GM12878 (cell line): ENCODE measurements around the gene AP3D1. TPM values are rescaled to one million over a fixed set of nuclear protein-coding genes. Genes with fewer than 3 reads are reported as not detected.

ENCODE experiments used
- CREB1 ChIP-seq: IDR thresholded peaks from 2 replicates; pipeline ENCODE4 v1.6.1; 2012; ENCODE audit warnings: low read depth, mild to moderate bottlenecking, inconsistent platforms
- CTCF ChIP-seq, 3 experiments: IDR thresholded peaks in 2 of 3; conservative IDR thresholded peaks in 1 of 3; 2 replicates each; pipeline ENCODE4 v1.5.1; 2011; ENCODE audit warnings: low read depth in 3 of 3, low read length in 3 of 3, mild to moderate bottlenecking in 3 of 3, control low read depth in 2 of 3, moderate library complexity in 2 of 3, inconsistent platforms in 1 of 3, mixed read lengths in 1 of 3; ENCODE audit not compliant: control insufficient read depth in 2 of 3, insufficient read depth in 1 of 3; ENCODE audit errors: extremely low read depth in 1 of 3
- EGR1 ChIP-seq, 2 experiments: IDR thresholded peaks; 1 replicate in 1 of 2; 2 replicates in 1 of 2; pipeline ENCODE4 v1.6.1; 2011 to 2012; ENCODE audit warnings: low read depth in 2 of 2, low read length in 2 of 2, borderline replicate concordance in 1 of 2, mild to moderate bottlenecking in 1 of 2, moderate library complexity in 1 of 2
- HDGF ChIP-seq: fragments of 450-650 bp; IDR thresholded peaks from 2 replicates; pipeline ENCODE4 v1.6.1; 2016; ENCODE audit warnings: antibody characterized with exemption
- LARP7 ChIP-seq: fragments of 450-650 bp; IDR thresholded peaks from 2 replicates; pipeline ENCODE4 v1.6.1; 2017; ENCODE audit warnings: mild to moderate bottlenecking
- MTA3 ChIP-seq: IDR thresholded peaks from 2 replicates; pipeline ENCODE4 v1.6.1; 2012; ENCODE audit warnings: low read length, inconsistent platforms, borderline replicate concordance
- MXI1 ChIP-seq: fragments of 150-350 bp; IDR thresholded peaks from 2 replicates; pipeline ENCODE4 v1.6.1; 2011; ENCODE audit warnings: low read depth, mild to moderate bottlenecking, inconsistent platforms, low read length, improper control_type of control experiment
- NFYB ChIP-seq: IDR thresholded peaks from 2 replicates; pipeline ENCODE4 v1.6.1; 2011; ENCODE audit warnings: low read depth, mild to moderate bottlenecking, low read length, improper control_type of control experiment, moderate library complexity; ENCODE audit not compliant: insufficient read depth
- NKRF ChIP-seq: fragments of 450-650 bp; conservative IDR thresholded peaks from 2 replicates; pipeline ENCODE4 v1.6.1; 2017; ENCODE audit warnings: mild to moderate bottlenecking, moderate library complexity
- RAD21 ChIP-seq: IDR thresholded peaks from 2 replicates; pipeline ENCODE4 v1.6.1; 2011; ENCODE audit warnings: mild to moderate bottlenecking, low read depth, low read length, moderate library complexity; ENCODE audit not compliant: insufficient read depth
- RB1 ChIP-seq: fragments of 450-650 bp; formaldehyde crosslinking; IDR thresholded peaks from 2 replicates; pipeline ENCODE4 v1.6.1; 2017; ENCODE audit warnings: mild to moderate bottlenecking, borderline replicate concordance
- RELB ChIP-seq: fragments of 450-650 bp; IDR thresholded peaks from 2 replicates; pipeline ENCODE4 v1.6.1; 2017; ENCODE audit warnings: low read depth, mild to moderate bottlenecking, moderate library complexity
- SIN3A ChIP-seq: IDR thresholded peaks from 2 replicates; pipeline ENCODE4 v1.6.1; 2012; ENCODE audit warnings: low read depth, low read length, improper control_type of control experiment
- SMC3 ChIP-seq: IDR thresholded peaks from 2 replicates; pipeline ENCODE4 v1.6.1; 2011; ENCODE audit warnings: low read length, improper control_type of control experiment, borderline replicate concordance
- TBL1XR1 ChIP-seq: IDR thresholded peaks from 2 replicates; pipeline ENCODE4 v1.6.1; 2012; ENCODE audit warnings: low read depth, low read length, improper control_type of control experiment
- polyA plus RNA-seq, 11 experiments: library from polyadenylated mRNA; depleted of rRNA in 4 of 11; unstranded in 6 of 11; stranded (reverse) in 5 of 11; fragments of >200 nt; fragmentation: Nextera tagmentation in 4 of 11; fragmentation: Illumina TruSeq in 1 of 11; extraction: Ambion mirVana in 4 of 11; extraction: Trizol in 1 of 11; gene quantifications; 1 replicate in 1 of 11; 2 replicates in 10 of 11; pipeline versions ENCODE4 v1.2.1 to v1.2.3, GENCODE V29; 2011 to 2016; ENCODE audit warnings: inconsistent platforms in 2 of 11, missing spikeins in 2 of 11, low read depth in 1 of 11
- total RNA-seq, 4 experiments: library from RNA; depleted of rRNA in 3 of 4; stranded (reverse); fragments of >200 nt in 3 of 4; fragmentation: Illumina TruSeq in 1 of 4; extraction: Trizol in 1 of 4; gene quantifications; 2 replicates each; pipeline versions ENCODE4 v1.2.1 to v1.2.3, GENCODE V29; 2013 to 2021

AP3D1 gene
- total and polyA plus RNA-seq, 10 of the 15 experiments (the other 5 are each of a cell fraction or from before 2014, with no cell fraction given) = 1.5 to 108 (median 59.1) TPM

- peak; percentile 41 to 73 (median 54) for TF ChIP-seq CTCF (IDR thresholded peaks at IDR 0.05 in 2 of 3, conservative IDR thresholded peaks at IDR 0.05 in 1 of 3; ENCODE audit: control insufficient read depth in 2 of 3, extremely low read depth in 1 of 3, insufficient read depth in 1 of 3, low read depth in 3 of 3, low read length in 3 of 3)
- 0 out of 2 replicates have a peak, but pooled peaks have one; percentile 2 for TF ChIP-seq TBL1XR1
- TF ChIP-seq NFYB = peak; percentile 59; the same call in 1 of the 2 replicates
- peak; percentile 91 for TF ChIP-seq NKRF
- TF ChIP-seq SMC3 = peak; percentile 35
- peak in 1 of 2 experiments; percentile 34; a peak in 1 of 3 replicates for TF ChIP-seq EGR1 (IDR thresholded peaks at IDR 0.05; ENCODE audit: borderline replicate concordance in 1 of 2, low read depth in 2 of 2, low read length in 2 of 2)
- peak; percentile 76; the same call in 1 of the 2 replicates for TF ChIP-seq LARP7
- no peak for TF ChIP-seq MTA3
- TF ChIP-seq SIN3A = peak; percentile 74; the same call in 1 of the 2 replicates
- TF ChIP-seq RB1 = peak; percentile 53; the same call in 1 of the 2 replicates
- peak; percentile 69 for TF ChIP-seq MXI1
- TF ChIP-seq RAD21 = no peak
- TF ChIP-seq RELB = no peak
- TF ChIP-seq HDGF = peak; percentile 72; the same call in 1 of the 2 replicates
- TF ChIP-seq CREB1 = 0 out of 2 replicates have a peak, but pooled peaks have one; percentile 27
Observed at GRCh38 chr19:2096480-2097202, 54.7 kb downstream of the AP3D1 start, which contains the start of gene IZUMO4 (continued).
